HG02759 (cell line): ENCODE results near the gene CDH13.

Experiments
- ATAC-seq: cut with Tn5 transposase; IDR thresholded peaks from one replicate; pipeline ENCODE4 v1.9.1; 2021; ENCODE audit warnings: mild to moderate bottlenecking, moderate library complexity; ENCODE audit not compliant: unreplicated experiment

The CDH13 gene

DNA sequence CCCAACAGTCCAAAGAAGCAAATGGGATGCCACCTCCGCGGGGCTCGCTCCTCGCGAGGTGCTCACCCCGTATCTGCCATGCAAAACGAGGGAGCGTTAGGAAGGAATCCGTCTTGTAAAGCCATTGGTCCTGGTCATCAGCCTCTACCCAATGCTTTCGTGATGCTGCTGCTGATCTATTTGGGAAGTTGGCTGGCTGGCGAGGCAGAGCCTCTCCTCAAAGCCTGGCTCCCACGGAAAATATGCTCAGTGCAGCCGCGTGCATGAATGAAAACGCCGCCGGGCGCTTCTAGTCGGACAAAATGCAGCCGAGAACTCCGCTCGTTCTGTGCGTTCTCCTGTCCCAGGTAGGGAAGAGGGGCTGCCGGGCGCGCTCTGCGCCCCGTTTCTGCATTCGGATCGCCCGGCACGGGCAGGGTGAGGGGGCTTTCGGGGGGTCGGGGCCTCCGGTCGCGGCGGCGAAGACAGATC is at the start of gene CDH13:
CDH13 (plus strand) TSS at position 179 of the 471 bp plus-strand sequence.
- no peak for ATAC-seq

DNA sequence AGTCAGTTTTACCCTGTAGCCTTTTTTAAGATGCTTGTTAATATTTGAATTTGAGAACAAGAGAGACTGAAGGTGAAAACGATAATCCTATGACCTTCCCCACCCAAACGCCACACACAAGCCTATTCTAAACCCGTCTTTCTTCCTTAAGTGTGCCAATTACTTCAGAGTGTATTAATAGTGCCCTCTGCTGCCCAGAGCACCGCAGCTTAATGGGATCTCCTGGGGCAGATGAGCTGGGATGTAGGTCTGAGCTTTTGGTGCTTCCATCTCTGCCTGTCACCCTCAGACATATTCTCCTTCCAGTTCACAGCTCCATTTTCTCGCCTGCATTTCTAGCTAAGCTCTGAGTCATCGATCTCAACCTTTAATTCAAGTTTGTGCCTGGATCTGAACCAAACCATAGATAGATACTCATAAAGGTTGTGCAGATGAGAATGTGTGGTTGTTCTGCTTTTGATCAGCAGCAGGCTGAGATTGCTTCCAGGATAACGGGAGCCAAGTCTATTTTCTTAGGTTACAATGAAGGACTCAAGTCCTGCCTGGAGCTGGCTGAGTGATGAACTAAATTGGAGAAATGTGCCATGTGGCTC is 46.4 kb upstream of the CDH13 start:
- ATAC-seq: no peak

DNA sequence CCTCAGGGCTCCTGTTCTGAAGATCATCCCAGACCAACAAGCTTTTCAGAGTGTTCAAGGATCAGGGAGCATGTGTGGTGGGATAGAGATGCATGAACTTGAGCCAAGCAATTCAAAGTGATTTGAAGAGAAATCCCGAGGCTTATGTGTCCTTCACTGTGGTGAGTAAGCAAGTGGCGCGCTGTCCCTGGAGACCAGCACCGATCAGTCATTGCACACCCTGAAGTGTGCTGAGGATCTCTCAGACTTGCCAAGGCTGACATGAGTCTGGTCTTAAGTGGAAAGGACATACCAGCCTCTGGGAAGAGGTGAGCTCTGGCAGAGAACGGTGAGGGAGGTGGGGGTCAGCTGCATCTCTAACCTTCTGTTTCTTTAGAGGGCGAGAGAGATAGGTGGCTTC is 43.8 kb upstream of the CDH13 start:
- ATAC-seq: no peak

DNA sequence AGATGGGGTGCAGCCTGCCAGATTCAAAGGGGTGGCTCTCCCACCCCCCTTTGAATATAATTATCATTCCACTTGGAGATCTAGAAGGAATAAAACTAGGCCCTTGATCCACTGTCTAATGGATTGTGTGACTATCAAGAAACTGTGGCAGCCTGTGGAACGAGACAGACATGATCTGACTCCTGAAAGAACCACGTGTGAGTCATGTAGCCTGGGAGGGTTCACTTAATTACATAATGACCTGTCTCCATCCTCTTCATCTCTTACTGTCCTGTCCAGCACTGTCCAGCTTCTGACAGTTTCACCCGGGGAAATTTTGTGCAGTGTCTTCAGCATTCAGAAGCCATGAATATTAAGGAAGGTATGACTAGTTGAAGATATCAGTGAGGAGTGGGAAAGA is 43.3 kb upstream of the CDH13 start:
- ATAC-seq: no peak

DNA sequence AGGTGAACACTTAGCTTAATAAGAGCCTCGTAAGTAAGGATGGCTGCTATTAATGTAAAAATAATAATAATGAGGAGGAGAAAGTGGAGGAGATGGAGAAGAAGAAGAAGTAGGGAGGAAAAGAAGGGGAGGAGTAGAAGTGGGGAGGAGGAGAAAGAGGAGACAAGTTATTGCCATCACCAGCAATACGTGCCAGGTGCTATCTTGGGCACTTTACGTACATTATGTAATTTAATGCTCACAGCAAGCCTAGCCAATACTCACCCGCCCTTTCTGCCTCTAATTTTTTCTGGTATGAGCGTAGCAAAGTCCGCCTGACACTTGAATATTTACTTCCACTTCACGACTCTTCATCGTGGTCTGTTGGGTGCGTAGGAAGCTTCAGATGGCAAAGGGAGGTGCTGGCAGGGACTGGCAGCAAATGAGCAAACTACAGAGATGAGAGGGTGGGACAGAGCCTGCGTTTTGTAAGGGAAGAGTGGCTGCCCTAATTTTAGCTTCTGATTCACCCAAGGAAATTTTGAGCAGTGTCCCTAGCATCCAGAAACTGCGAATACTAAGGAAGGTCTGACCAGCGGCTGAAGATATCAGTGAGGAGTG is 42.1 kb upstream of the CDH13 start:
- no peak for ATAC-seq

DNA sequence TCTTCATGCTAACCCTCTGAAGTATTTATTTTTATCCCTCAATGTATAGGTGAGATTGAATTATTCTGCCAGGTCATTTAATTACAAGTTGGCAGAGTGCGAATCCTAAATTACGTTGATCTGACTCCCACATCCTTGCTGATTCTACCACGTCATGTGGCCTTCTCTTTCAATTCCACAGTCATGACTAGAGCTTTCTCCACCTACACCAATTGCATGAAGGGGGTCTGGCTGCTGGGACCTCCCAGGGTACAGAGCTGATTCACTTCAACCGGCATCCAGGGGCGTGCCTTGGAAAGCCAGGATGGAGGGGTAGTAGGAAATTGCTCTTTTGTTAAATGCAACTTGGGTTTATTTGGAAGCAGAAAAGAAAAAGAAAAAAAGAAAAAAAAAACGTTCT is 41.1 kb upstream of the CDH13 start:
- no peak for ATAC-seq

DNA sequence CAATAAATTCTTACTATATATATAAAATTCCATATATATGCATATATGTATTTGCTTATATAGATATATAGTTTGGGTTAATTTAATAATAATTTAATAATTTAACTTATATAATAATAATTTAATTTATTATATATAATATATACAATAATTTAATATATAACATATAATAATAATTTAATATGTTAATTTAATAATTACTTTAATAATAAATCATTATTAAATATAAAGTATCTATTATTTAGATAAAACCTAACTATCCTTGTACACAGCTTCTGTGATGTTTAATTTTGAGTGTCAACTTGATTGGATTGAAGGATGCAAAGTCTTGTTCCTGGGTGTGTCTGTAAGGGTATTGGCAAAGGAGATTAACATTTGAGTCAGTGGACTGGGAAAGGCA is 40.6 kb upstream of the CDH13 start:
- ATAC-seq: no peak

DNA sequence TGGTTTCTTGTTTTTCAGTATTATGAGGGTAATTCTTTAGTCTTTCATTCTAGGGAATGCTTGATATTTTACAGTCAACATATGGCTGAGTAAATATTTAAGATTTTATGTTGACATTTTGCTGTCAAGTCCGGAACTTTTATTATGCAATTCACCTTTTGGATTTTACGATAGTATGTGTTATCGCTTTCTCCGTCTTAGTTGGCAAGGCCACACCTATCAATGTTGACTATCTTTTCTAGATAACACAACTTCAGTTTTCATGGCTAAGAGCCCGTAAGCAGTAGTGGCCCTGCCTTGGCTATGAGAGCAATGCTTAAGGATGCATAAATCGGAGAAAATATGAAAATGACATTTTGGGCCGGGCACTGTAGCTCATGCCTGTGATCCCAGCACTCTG is 39.5 kb upstream of the CDH13 start:
- ATAC-seq: no peak

DNA sequence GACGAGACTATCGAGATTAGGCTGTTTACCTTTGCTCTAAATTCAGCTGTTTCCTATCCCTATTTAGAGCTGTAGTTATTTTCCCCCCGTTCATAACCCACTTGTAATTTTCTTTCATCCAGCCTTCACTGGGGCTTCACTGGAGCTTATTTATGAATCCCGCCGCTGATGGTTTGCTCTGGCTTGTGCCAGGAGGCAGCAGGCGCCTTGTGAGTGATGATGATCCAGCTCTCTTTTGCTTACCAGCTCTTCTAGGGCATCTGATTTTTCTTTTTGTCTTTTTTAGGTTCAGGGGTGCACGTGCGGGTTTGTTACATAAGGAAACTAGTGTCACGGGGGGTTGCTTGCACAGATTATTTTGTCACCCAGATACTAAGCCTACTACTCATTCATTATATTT is 37.4 kb upstream of the CDH13 start:
- ATAC-seq: no peak

DNA sequence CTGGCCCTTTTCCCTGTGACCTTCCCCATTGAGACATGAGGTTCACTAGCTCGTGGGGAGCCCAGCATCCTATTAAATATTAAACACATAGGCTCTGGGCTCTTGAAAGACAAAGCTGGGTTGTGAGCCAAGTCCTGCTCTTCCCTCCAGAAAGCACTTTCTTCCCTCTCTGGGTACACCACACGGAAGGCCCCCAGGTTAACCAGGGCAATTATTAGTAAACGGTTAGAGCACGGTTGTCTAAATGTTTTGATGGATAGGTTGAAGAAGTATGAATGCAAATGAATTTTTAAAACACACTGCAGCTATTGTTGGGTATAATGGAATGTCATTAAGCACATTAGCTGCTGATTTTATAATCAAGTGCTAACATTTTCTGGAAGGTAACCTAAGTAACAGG is 32.7 kb upstream of the CDH13 start:
- no peak for ATAC-seq

DNA sequence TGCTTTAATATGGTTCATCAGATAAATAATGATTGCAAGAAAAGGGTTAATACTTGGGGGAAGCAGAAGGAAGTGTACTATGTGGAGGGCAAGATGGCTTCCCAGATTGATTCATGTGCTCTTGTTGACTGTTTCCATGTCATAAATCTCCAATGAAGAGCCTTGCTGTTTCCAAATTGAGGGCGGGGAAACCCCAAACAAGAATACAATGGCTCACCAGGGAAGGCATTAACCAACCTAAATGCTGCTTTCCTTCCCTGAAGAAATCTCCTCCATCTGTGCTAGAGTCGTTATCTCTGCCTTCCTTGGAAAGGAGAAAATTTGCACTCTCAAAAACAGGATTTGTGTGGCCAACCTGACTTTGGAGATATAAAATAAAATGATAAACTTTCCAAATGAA is 28.0 kb upstream of the CDH13 start:
- ATAC-seq: no peak

DNA sequence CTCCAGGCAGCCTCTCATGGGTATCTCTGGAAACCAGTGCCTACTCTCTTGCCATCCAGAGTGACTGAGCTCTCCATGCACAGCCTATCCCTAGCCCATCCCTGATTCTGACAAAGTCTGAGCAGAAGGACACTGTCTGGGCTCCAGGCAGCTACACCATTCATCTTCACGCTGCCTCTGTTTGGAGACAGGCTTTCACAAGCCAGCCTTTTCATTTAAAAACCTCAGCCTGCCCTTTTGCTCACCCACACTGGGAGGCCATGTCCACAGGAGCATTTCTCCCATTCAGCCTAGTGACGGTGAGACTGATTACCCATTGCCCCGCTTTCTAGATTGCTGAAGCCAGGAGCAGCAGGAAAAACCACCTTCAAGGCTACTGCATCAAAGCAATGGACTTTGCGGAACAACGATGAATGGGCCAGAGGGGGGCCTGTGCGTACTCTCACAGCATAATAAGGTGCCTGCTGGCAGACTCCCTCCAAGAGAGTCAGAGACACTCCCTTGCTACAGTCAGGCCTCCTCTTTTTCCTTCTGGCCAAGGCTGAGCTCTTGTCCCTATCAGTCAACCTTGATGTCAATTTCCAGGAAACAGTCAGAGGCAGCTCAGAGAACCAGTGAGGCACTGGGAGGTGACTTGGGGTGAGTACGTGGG is 24.7 kb upstream of the CDH13 start:
- ATAC-seq: no peak

DNA sequence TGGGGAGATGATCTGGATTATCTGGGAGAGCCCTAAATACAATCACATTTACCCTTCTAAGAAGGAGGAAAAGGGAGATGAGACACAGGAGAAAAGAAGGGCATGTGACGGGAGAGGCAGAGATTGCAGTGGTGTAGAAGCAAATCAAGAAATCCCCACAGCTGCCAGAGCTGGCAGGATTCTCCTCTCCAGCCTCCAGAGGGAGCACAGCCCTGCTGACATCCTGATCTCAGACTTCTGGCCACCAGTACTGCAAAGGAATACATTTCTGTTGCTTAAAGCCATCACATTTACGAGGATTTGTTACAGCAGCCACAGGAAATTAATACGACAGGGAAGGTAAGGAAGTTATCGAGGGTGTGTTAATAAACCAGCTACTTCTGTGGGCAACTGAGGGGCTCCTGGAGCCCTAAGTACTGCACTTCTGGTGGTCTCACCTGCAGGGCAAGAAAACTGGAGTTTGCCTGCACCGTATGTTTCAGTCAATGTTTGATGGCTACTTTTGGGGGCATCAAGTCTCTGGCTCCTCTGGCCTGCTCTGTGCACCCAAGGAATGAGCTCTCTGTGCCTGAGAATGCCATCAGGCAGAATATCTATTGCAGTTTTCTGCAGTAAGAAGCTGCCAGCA is 22.9 kb upstream of the CDH13 start:
- no peak for ATAC-seq

DNA sequence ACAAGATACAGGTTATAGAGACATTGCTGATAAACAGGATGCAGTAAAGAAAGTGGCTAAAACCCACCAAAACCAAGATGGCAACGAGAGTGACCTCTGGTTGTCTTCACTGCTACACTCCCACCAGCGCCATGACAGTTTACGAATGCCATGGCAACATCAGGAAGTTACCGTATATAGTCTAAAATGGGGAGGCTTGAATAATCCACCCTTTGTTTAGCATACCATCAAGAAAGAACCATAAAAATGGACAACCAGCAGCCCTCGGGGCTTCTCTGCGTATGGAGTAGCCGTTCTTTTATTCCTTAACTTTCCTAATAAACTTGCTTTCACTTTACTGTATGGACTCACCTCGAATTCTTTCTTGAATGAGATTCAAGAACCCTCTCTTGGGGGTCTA is 21.7 kb upstream of the CDH13 start:
- no peak for ATAC-seq

DNA sequence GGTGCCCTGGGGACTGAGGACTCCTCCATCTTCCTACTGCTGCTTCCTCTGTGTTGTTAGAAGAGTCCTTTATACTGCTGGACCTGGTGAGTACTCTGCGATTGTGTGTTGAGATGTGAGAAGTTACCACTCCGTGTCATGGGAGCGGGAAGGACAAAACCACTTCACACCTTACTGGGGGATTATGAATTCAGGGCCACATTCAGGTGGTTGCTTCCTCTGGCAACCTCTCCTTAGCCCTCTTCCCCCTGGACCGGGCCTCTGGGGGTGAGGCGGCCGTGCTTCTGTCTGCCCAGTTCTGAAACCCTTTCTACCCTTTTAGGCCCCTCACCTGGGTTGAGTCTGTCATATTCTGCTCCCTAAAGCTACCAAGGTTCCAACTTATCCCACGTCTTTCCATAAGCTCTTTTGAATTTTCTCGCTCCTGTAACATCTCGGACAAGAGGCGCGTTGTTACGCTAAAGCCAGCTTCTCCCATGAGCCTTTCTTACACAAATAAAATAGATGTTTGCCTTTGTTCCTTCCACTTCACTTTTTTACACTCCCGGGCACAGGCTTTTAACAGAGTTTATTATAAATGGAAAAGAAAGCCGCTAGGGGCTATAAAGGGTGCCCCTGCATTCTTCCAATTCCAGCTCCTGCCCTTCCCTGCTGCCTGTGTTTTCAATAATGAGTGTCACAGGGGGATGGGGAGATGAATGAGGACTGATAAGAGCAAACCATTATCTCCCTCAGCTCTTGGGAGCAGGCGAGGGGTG is 20.7 kb upstream of the CDH13 start:
- ATAC-seq: no peak

DNA sequence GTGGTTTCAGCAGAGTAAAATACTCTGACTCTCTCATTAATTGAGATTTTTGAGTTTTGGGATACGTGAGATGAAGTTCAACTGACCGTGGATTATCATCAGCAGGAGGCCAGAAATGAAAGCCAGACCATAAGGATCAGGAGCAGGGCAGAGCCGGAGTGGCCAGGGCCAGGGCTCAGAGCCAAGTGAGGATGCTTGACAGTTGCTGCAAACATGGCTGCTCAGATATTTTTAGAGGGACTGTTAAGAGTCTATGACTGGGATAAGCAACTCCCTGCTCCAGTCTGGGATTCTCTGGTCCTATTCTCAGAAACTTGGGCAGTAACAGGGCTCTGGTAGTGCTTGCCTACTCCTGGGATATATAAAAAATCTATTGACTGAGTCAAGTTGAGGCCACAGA is 17.6 kb upstream of the CDH13 start:
- ATAC-seq: no peak

DNA sequence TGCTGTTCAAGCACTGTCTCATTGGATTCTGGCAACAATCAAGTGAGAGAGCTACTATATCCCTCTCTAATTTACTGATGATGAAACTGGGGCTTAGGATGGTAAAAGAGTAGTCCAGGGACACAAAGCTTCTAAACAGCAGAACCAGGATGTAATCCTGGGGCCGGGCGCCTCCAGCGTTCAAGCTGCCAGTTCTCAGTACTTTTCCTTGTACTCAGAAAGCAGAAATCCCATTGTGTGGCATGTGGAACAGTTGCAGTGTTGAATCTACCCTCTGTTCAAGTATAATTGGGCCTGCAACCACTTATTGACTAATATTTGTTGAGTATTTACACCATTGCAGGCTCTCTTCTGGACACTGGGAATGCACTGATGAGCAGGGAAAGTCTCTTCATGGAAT is 14.5 kb upstream of the CDH13 start:
- ATAC-seq: no peak

DNA sequence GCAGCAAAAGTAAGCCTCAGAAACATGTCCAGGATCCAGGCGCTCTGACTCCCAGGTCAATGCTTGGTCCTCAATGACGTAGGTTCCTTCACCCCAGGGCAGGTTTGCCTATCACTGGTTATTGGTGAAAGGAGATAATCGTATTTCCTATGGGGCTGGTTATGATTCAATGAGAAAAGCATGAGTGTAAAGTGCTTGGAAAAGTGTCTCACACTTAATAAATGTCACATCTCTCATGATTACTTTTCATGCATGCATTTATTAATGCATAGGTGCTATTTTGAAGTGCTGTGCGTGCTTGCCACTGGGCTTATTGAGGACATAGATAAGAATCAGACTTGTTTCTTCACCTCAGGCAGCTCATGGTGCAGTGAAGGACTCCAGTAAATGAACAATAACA is 10.4 kb upstream of the CDH13 start:
- no peak for ATAC-seq

DNA sequence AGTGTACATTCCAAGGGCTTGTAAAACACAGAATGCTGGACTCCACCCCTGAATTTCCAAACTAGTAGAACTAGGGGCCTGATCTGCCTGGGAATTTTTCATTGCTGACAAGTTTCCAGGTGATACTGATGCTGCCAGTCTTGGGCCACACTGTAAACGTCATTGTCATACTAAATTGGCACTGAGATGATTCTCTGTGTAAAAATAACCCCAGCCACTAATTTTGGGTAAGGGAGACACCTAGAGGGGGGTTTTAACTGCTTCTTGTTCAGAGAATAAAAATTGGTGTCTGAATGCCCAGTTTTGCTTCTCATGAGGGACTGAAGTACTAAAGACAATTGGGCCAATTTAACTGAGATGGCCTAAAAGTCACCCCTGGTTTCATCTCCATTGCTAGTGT is 5.0 kb upstream of the CDH13 start:
- no peak for ATAC-seq

DNA sequence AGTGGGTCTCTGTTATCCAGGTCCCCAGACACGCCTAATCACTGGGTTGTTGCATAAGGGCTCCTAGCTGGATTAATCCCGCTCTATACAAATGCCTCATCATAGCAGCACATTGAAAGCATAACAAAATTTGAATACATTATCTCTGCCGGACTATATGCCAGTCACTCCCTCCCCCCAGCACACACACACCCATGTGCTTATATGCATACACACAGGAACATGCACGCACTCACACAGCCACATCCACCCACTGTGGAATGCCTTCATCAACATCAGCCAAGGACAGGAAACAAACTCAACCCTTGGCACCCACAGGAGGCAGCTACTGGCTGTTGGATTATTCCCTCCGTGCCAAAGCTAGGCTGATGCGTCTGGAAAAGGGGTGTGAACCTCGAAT is 3.5 kb upstream of the CDH13 start:
- no peak for ATAC-seq
